Colonic mucosa (tissue), 4 donors: ENCODE data around the gene FKBP14. TPM values are rescaled to one million over a fixed set of nuclear protein-coding genes. Genes with fewer than 3 reads are reported as not detected.

Source experiments
- DNase-seq: peaks from one replicate; pipeline ENCODE4 v3.0.0-alpha.2; 2020
- H3K27ac ChIP-seq: fragments of 200-600 bp; one replicate; pipeline ENCODE4 v1.8.0; 2021
- H3K27me3 ChIP-seq: fragments of 200-600 bp; one replicate; pipeline ENCODE4 v1.8.0; 2021
- H3K36me3 ChIP-seq: fragments of 200-600 bp; one replicate; pipeline ENCODE4 v1.8.0; 2021
- H3K4me1 ChIP-seq: fragments of 200-600 bp; one replicate; pipeline ENCODE4 v1.8.0; 2021; ENCODE audit warnings: mild to moderate bottlenecking
- H3K4me3 ChIP-seq: fragments of 200-600 bp; one replicate; pipeline ENCODE4 v1.8.0; 2021
- H3K9ac ChIP-seq, 2 donors: one replicate each; pipeline ENCODE4 v1.7.0; 2013; ENCODE audit warnings: control low read depth in 2 of 2, low read depth in 2 of 2, low read length in 2 of 2
- H3K9me3 ChIP-seq: fragments of 200-600 bp; one replicate; pipeline ENCODE4 v1.8.0; 2021
- intact Hi-C: fragments of 100-400 bp; cut with DNase I; formaldehyde crosslinking; loops from one replicate; pipeline ENCODE4 v1.14.1; 2022
- total RNA-seq, 2 donors: library from RNA; stranded (reverse); fragmentation: NEBNext Ultra II Directional in 1 of 2; extraction: Animal tissue kit (Norgen Biotek cat#: 25700) in 1 of 2; gene quantifications; one replicate each; pipeline ENCODE4 v1.2.1, GENCODE V29; 2021
- TF ChIP-seq, protein P1 (sequence below): fragments of 200-600 bp; IDR thresholded peaks from one replicate; pipeline ENCODE4 v1.8.0; 2022; ENCODE audit warnings: antibody characterized with exemption, mild to moderate bottlenecking
- donor health status: healthy.
- donor health status: DM: no; HTN: no; CAD: no.
- donor health status: DM: no; HTN: no; CAD: no.

Gene FKBP14
- total RNA-seq, 2 donors from 2014 or later, result 7.6 to 9.8 TPM

DNA sequence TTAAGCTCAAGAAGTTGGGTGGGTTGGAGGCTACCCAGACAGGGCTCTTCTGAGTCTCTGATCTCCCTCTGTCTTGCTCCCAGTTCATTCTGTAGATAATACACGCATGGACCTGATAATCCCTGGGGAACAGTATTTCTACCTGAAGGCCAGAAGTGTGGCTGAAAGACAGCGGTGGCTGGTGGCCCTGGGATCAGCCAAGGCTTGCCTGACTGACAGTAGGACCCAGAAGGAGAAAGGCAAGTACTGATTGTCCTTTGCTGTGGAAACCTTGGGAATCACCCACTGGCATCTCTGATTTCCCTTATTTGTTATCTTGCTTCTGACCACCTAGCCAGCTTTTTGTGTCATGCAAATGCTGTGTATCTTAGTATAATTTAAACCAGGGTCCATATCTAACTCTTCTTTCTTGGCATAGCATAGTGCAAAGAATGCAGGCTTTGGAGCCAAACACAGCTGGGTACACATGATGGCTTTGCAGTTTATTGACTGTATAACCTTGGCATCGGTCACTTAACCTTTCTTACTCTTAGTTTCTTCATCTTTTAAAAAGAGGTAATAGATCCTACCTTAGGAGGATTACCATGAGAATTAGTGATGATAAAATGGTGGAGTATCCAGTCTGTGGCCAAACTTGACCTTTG is 19.7 kb upstream of the FKBP14 start:
- Histone ChIP-seq H3K27ac (no peak overlapping the region), H3K4me3 (no peak overlapping the region), H3K9ac (no peak overlapping the region), H3K9me3 (no peaks in the 10 kb centered on the region), H3K4me1 (no peaks in the 10 kb centered on the region), H3K27me3 (no peaks in the 10 kb centered on the region), H3K36me3 (peaks cover 7% of the 10 kb centered on the region)
- TF ChIP-seq, protein P1, sequence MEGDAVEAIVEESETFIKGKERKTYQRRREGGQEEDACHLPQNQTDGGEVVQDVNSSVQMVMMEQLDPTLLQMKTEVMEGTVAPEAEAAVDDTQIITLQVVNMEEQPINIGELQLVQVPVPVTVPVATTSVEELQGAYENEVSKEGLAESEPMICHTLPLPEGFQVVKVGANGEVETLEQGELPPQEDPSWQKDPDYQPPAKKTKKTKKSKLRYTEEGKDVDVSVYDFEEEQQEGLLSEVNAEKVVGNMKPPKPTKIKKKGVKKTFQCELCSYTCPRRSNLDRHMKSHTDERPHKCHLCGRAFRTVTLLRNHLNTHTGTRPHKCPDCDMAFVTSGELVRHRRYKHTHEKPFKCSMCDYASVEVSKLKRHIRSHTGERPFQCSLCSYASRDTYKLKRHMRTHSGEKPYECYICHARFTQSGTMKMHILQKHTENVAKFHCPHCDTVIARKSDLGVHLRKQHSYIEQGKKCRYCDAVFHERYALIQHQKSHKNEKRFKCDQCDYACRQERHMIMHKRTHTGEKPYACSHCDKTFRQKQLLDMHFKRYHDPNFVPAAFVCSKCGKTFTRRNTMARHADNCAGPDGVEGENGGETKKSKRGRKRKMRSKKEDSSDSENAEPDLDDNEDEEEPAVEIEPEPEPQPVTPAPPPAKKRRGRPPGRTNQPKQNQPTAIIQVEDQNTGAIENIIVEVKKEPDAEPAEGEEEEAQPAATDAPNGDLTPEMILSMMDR, result no peak
- no peak for DNase-seq
- intact Hi-C loops, result no loop called here

GRCh38 chr7:30041526-30042269 is 15.2 kb upstream of the FKBP14 start:
- Histone ChIP-seq H3K9ac (no peak overlapping the region), H3K36me3 (no peaks in the 10 kb centered on the region), H3K4me3 (no peak overlapping the region), H3K9me3 (no peaks in the 10 kb centered on the region), H3K4me1 (no peaks in the 10 kb centered on the region), H3K27me3 (no peaks in the 10 kb centered on the region), H3K27ac (no peak overlapping the region)
- intact Hi-C loops, result no loop called here
- TF ChIP-seq, protein P1, result no peak
- DNase-seq, result no peak

GRCh38 chr7:30040938-30041337 is 14.4 kb upstream of the FKBP14 start:
- H3K27ac ChIP-seq, result no peak overlapping the region

GRCh38 chr7:30038196-30038980 is 11.9 kb upstream of the FKBP14 start:
- TF ChIP-seq, protein P1, result no peak
- no peaks in the 10 kb centered on the region for H3K27me3 ChIP-seq
- H3K9me3 ChIP-seq, result no peaks in the 10 kb centered on the region
- no peak overlapping the region for H3K4me3 ChIP-seq
- no peaks in the 10 kb centered on the region for H3K4me1 ChIP-seq
- intact Hi-C loops, result no loop called here
- H3K27ac ChIP-seq, result no peak overlapping the region
- no peaks in the 10 kb centered on the region for H3K36me3 ChIP-seq
- DNase-seq, result no peak
- no peak overlapping the region for H3K9ac ChIP-seq

More at GRCh38 chr7:30040938-30041337, 14.4 kb upstream of the FKBP14 start:
- intact Hi-C loops, result no loop called here
- H3K36me3 ChIP-seq, result no peaks in the 10 kb centered on the region
- no peak overlapping the region for H3K9ac ChIP-seq
- no peak for DNase-seq
- H3K4me3 ChIP-seq, result no peak overlapping the region
- no peaks in the 10 kb centered on the region for H3K4me1 ChIP-seq
- H3K27me3 ChIP-seq, result no peaks in the 10 kb centered on the region
- H3K9me3 ChIP-seq, result no peaks in the 10 kb centered on the region
- TF ChIP-seq, protein P1, result no peak

- no peak overlapping the region for H3K4me3 ChIP-seq
- H3K27ac ChIP-seq, result no peak overlapping the region
- no peak overlapping the region for H3K9ac ChIP-seq
- no peaks in the 10 kb centered on the region for H3K9me3 ChIP-seq
- intact Hi-C loops, result no loop called here
- DNase-seq, result no peak
- no peaks in the 10 kb centered on the region for H3K36me3 ChIP-seq
- TF ChIP-seq, protein P1, result no peak
- peaks cover 10% of the 10 kb centered on the region for H3K4me1 ChIP-seq
- H3K27me3 ChIP-seq, result no peaks in the 10 kb centered on the region
These were observed 9.7 kb upstream of the FKBP14 start for GRCh38 chr7:30036220-30036619.
